Activated naive CD4-positive, alpha-beta T cell treated with anti-CD3 and anti-CD28 coated beads for 36 hours (primary cell): ENCODE data around the gene NR3C1. TPM values are rescaled to one million over a fixed set of nuclear protein-coding genes. Genes with fewer than 3 reads are reported as not detected.

ENCODE experiments used
- CTCF ChIA-PET: fragments of 350-600 bp; sonication (Branson Sonifier 250); formaldehyde crosslinking; loops from one replicate; lab custom pipeline; 2021; ENCODE audit warnings: antibody characterized with exemption; lab: Charles Lee
- DNase-seq: peaks from one replicate; pipeline ENCODE4 v3.0.0-alpha.2; 2020
- H3K27ac Mint-ChIP-seq: one replicate; pipeline ENCODE4 v1.8.0; 2021; ENCODE audit warnings: mild to moderate bottlenecking, mixed read lengths
- H3K27me3 Mint-ChIP-seq: one replicate; pipeline ENCODE4 v1.8.0; 2021; ENCODE audit warnings: low read depth, mixed read lengths
- H3K36me3 Mint-ChIP-seq: one replicate; pipeline ENCODE4 v1.8.0; 2021; ENCODE audit warnings: low read depth, mixed read lengths
- H3K4me1 Mint-ChIP-seq: one replicate; pipeline ENCODE4 v1.8.0; 2021; ENCODE audit warnings: low read depth, mixed read lengths
- H3K4me3 Mint-ChIP-seq: one replicate; pipeline ENCODE4 v1.8.0; 2021; ENCODE audit warnings: mild to moderate bottlenecking, moderate library complexity, mixed read lengths
- H3K9me3 Mint-ChIP-seq: one replicate; pipeline ENCODE4 v1.8.0; 2021; ENCODE audit warnings: mixed read lengths
- intact Hi-C: fragments of 100-400 bp; cut with micrococcal nuclease; formaldehyde crosslinking; loops from one replicate; pipeline ENCODE4 v1.15.1; 2023
- total RNA-seq, 2 experiments: library from RNA; stranded (reverse); gene quantifications; one replicate each; pipeline ENCODE4 v1.2.3, GENCODE V29; 2021

Gene NR3C1
- total RNA-seq, 2 experiments from 2014 or later, result 41.8 to 42.9 TPM

- CTCF ChIA-PET, result no interaction called here
- no peaks in the 10 kb centered on the region for H3K9me3 Mint-ChIP-seq
- H3K4me3 Mint-ChIP-seq, result no peak overlapping the region
- H3K36me3 Mint-ChIP-seq, result peaks cover 12% of the 10 kb centered on the region
- intact Hi-C loops, result no loop called here
- no peak overlapping the region for H3K27ac Mint-ChIP-seq
- DNase-seq, result no peak
- no peaks in the 10 kb centered on the region for H3K27me3 Mint-ChIP-seq
- H3K4me1 Mint-ChIP-seq, result no peaks in the 10 kb centered on the region
Measured at GRCh38 chr5:143275512-143276363, 127.7 kb downstream of the NR3C1 start.

GRCh38 chr5:143274952-143275351 is 128.5 kb downstream of the NR3C1 start:
- CTCF ChIA-PET, result no interaction called here
- intact Hi-C loops, result no loop called here
- no peak for DNase-seq
- no peak overlapping the region for H3K4me3 Mint-ChIP-seq
- H3K36me3 Mint-ChIP-seq, result peaks cover 8% of the 10 kb centered on the region
- no peaks in the 10 kb centered on the region for H3K4me1 Mint-ChIP-seq
- H3K27ac Mint-ChIP-seq, result no peak overlapping the region
- no peaks in the 10 kb centered on the region for H3K9me3 Mint-ChIP-seq
- H3K27me3 Mint-ChIP-seq, result no peaks in the 10 kb centered on the region

- H3K4me3 Mint-ChIP-seq, result no peak overlapping the region
- intact Hi-C loops, result no loop called here
- CTCF ChIA-PET, result no interaction called here
- H3K9me3 Mint-ChIP-seq, result peaks cover 16% of the 10 kb centered on the region
- H3K36me3 Mint-ChIP-seq, result peaks cover 7% of the 10 kb centered on the region
- H3K27me3 Mint-ChIP-seq, result no peaks in the 10 kb centered on the region
- H3K27ac Mint-ChIP-seq, result no peak overlapping the region
- no peak for DNase-seq
- H3K4me1 Mint-ChIP-seq, result no peaks in the 10 kb centered on the region
Measured at GRCh38 chr5:143271431-143271830, 132.1 kb downstream of the NR3C1 start.

GRCh38 chr5:143268388-143268787 is 135.1 kb downstream of the NR3C1 start:
- H3K27me3 Mint-ChIP-seq, result no peaks in the 10 kb centered on the region
- H3K36me3 Mint-ChIP-seq, result peaks cover 2% of the 10 kb centered on the region
- intact Hi-C loops, result no loop called here
- CTCF ChIA-PET, result interaction anchor here (0.6 kb wide), 1 partner anchor 150 kb away, joined by 3 read pairs; no protein-coding TSS in a partner anchor
- no peak overlapping the region for H3K27ac Mint-ChIP-seq
- H3K9me3 Mint-ChIP-seq, result peaks cover 21% of the 10 kb centered on the region
- H3K4me3 Mint-ChIP-seq, result no peak overlapping the region
- DNase-seq, result no peak
- H3K4me1 Mint-ChIP-seq, result no peaks in the 10 kb centered on the region

- H3K27ac Mint-ChIP-seq, result no peak overlapping the region
- intact Hi-C loops, result no loop called here
- H3K9me3 Mint-ChIP-seq, result peaks cover 21% of the 10 kb centered on the region
- peaks cover 2% of the 10 kb centered on the region for H3K36me3 Mint-ChIP-seq
- H3K27me3 Mint-ChIP-seq, result no peaks in the 10 kb centered on the region
- peaks cover 5% of the 10 kb centered on the region for H3K4me1 Mint-ChIP-seq
- no peak overlapping the region for H3K4me3 Mint-ChIP-seq
- no peak for DNase-seq
- CTCF ChIA-PET, result no interaction called here
Measured at GRCh38 chr5:143267186-143267585, 136.3 kb downstream of the NR3C1 start.

GRCh38 chr5:143265995-143266394 is 137.5 kb downstream of the NR3C1 start:
- Mint-ChIP-seq H3K9me3 (peaks cover 21% of the 10 kb centered on the region), H3K27ac (no peak overlapping the region), H3K36me3 (peaks cover 2% of the 10 kb centered on the region), H3K4me1 (peaks cover 11% of the 10 kb centered on the region), H3K4me3 (no peak overlapping the region), H3K27me3 (no peaks in the 10 kb centered on the region)
- CTCF ChIA-PET, result interaction anchor here (0.7 kb wide), 1 partner anchor 17 kb away, joined by 5 read pairs; no protein-coding TSS in a partner anchor
- intact Hi-C loops, result no loop called here
- no peak for DNase-seq

DNA sequence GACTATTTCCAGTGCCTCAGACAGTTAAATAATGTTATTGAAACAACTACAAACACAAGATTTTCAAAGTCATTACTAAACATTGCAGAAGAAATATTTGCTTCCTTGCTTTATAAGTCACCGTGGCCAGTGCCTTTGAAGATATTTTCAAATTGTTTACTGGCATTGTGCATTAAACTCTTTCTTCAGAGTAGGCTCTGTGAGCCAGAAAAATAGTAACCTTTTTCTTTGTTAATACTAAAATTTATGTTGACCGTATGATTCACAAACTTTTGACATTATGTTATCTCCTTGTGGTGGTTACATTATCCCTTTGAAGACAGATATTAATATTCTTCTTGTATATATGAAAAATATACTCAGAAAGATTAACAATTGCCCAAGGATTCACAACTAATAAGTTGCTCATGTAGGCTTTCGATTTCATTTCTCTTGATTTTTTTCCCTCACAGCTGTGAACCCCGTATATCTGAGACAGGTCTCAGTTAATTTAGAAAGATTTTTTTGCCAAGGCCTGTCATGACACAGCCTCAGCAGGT is 140.1 kb downstream of the NR3C1 start:
- DNase-seq, result no peak
- Mint-ChIP-seq H3K4me3 (no peak overlapping the region), H3K27ac (no peak overlapping the region), H3K27me3 (no peaks in the 10 kb centered on the region), H3K9me3 (peaks cover 15% of the 10 kb centered on the region), H3K36me3 (no peaks in the 10 kb centered on the region), H3K4me1 (peaks cover 11% of the 10 kb centered on the region)
- CTCF ChIA-PET, result no interaction called here
- intact Hi-C loops, result no loop called here

DNA sequence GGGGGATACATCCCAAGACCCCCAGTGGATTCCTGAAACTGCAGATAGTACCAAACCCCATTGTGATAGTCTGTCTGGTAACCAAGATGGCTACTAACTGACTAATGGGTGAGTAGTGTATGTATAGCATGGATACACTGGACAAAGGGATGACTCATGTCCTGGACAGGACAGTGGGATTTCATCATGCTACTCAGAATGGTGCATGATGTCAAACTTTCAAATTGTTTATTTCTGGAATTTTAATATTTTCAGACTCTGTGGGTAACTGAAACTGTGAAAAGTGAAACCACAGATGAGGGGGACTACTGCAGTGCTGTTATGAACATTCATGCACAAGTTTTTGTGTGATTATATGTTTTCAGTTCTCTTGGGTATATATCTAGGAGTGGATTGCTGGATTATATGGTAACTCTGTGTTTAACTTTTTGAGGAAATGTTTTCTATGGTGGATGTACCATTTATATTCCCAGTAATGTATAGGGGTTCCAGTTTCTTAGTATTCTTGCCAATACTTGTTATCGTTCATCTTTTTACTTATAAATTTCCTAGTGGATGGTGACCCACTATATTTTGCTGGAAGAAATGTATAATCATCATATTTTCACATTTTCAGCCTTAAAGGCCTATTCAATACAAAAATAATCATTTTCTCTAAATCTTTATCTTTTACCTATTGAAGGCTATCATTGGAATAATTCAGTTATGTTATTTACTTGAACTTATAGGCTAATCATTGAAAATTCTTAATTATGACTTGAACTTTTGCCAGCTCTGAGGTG is 140.9 kb downstream of the NR3C1 start:
- peaks cover 11% of the 10 kb centered on the region for H3K4me1 Mint-ChIP-seq
- intact Hi-C loops, result no loop called here
- DNase-seq, result no peak
- CTCF ChIA-PET, result no interaction called here
- peaks cover 11% of the 10 kb centered on the region for H3K9me3 Mint-ChIP-seq
- H3K4me3 Mint-ChIP-seq, result no peak overlapping the region
- no peaks in the 10 kb centered on the region for H3K27me3 Mint-ChIP-seq
- no peaks in the 10 kb centered on the region for H3K36me3 Mint-ChIP-seq
- no peak overlapping the region for H3K27ac Mint-ChIP-seq

GRCh38 chr5:143261748-143262392 is 141.6 kb downstream of the NR3C1 start:
- peak; percentile 15 for DNase-seq
- intact Hi-C loops, result no loop called here
- Mint-ChIP-seq H3K9me3 (peaks cover 10% of the 10 kb centered on the region), H3K36me3 (no peaks in the 10 kb centered on the region), H3K27me3 (no peaks in the 10 kb centered on the region), H3K27ac (no peak overlapping the region), H3K4me1 (peaks cover 11% of the 10 kb centered on the region), H3K4me3 (no peak overlapping the region)
- CTCF ChIA-PET, result no interaction called here

- CTCF ChIA-PET, result no interaction called here
- Mint-ChIP-seq H3K9me3 (no peaks in the 10 kb centered on the region), H3K36me3 (no peaks in the 10 kb centered on the region), H3K27ac (no peak overlapping the region), H3K4me3 (no peak overlapping the region), H3K4me1 (peaks cover 11% of the 10 kb centered on the region), H3K27me3 (no peaks in the 10 kb centered on the region)
- no peak for DNase-seq
- intact Hi-C loops, result no loop called here
Measured at GRCh38 chr5:143259254-143259605, 144.3 kb downstream of the NR3C1 start.

DNA sequence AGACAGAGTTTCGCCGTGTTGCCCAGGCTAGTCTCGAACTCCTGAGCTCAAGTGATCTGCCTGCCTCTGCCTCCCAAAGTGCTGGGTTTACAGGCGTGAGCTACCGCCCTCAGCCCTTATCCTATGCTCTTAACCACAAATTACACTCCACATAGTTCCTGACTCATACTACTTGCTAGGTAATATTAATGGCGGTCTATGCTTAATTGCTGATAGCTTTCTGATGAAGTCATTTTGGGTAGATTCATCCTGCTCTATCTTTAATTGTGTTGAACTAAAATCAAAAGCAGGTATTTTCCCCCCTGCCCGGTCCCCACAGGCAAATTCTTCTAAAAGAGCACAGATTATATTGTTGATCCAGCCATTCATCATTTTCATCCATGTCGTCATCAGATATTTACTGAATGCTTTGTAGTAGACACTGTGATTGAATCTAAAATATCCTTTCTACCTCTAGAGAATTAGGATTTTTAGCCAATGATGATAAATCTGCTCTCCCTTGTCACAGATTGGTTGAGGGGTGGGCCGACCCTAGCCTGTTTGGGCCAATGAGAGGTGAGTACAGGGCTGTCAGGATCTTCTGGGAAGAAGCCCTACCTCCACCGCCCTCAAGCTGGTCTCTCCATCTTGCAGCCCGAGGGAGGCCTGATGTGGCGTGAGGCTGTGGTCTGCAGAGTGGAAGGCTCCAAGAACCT is 144.8 kb downstream of the NR3C1 start:
- no peaks in the 10 kb centered on the region for H3K36me3 Mint-ChIP-seq
- CTCF ChIA-PET, result no interaction called here
- H3K27me3 Mint-ChIP-seq, result no peaks in the 10 kb centered on the region
- intact Hi-C loops, result no loop called here
- H3K27ac Mint-ChIP-seq, result no peak overlapping the region
- H3K4me1 Mint-ChIP-seq, result peaks cover 11% of the 10 kb centered on the region
- H3K9me3 Mint-ChIP-seq, result no peaks in the 10 kb centered on the region
- no peak overlapping the region for H3K4me3 Mint-ChIP-seq
- no peak for DNase-seq

DNA sequence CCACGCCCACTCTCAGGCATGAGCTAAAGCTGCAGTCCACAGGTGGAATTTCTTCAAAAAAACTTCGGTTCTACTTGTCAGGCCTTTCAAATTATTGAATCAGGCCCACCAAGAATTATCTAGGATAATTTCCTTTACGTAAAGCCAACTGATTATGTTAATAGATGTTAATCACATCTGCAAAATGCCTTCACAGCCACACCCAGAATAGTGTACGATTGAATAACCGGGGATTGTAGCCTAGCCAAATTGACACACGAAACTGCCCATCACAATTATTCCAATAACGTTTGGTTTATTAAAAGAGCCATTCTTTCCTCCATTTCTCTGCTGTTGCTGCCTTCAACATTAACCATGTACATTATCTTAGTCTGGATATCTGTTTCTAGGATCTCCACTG is 148.7 kb downstream of the NR3C1 start:
- DNase-seq, result no peak
- H3K36me3 Mint-ChIP-seq, result no peaks in the 10 kb centered on the region
- H3K27ac Mint-ChIP-seq, result no peak overlapping the region
- no peaks in the 10 kb centered on the region for H3K27me3 Mint-ChIP-seq
- no peak overlapping the region for H3K4me3 Mint-ChIP-seq
- intact Hi-C loops, result no loop called here
- CTCF ChIA-PET, result no interaction called here
- no peaks in the 10 kb centered on the region for H3K9me3 Mint-ChIP-seq
- H3K4me1 Mint-ChIP-seq, result no peaks in the 10 kb centered on the region
